Upper lobe of right lung (tissue), 1 donor: ENCODE measurements around the gene PARD3. TPM values are rescaled to one million over a fixed set of nuclear protein-coding genes. Genes with fewer than 3 reads are reported as not detected.
A peak's percentile ranks its signal among the peaks of the same experiment; 100 is the strongest.

ENCODE experiments used
- ATAC-seq: fragments of 200-7000 bp; cut with Tn5 transposase; one replicate; pipeline ENCODE4 v1.9.1; 2020; ENCODE audit warnings: mild to moderate bottlenecking, moderate library complexity
- DNase-seq: peaks from one replicate; pipeline ENCODE4 v3.0.0-alpha.2; 2020
- H3K27ac ChIP-seq: fragments of 200-600 bp; one replicate; pipeline ENCODE4 v1.8.0; 2022
- H3K27me3 ChIP-seq: fragments of 200-600 bp; one replicate; pipeline ENCODE4 v1.8.0; 2022; ENCODE audit warnings: mild to moderate bottlenecking
- H3K36me3 ChIP-seq: fragments of 200-600 bp; one replicate; pipeline ENCODE4 v1.8.0; 2022
- H3K4me1 ChIP-seq: fragments of 200-600 bp; one replicate; pipeline ENCODE4 v1.8.0; 2022
- H3K4me3 ChIP-seq: fragments of 200-600 bp; one replicate; pipeline ENCODE4 v1.8.0; 2022; ENCODE audit warnings: mild to moderate bottlenecking
- H3K9me3 ChIP-seq: fragments of 200-600 bp; one replicate; pipeline ENCODE4 v1.8.0; 2022
- intact Hi-C: fragments of 100-400 bp; cut with DNase I; formaldehyde crosslinking; loops from one replicate; pipeline ENCODE4 v1.11.0; 2022
- total RNA-seq: library from RNA; stranded (reverse); fragmentation: NEBNext Ultra II Directional; extraction: Animal tissue kit (Norgen Biotek cat#: 25700); gene quantifications from one replicate; pipeline ENCODE4 v1.2.1, GENCODE V29; 2021
- TF ChIP-seq, protein P1 (sequence below): fragments of 200-600 bp; IDR thresholded peaks from one replicate; pipeline ENCODE4 v1.8.0; 2022; ENCODE audit warnings: antibody characterized with exemption
- donor health status: DM: no; HTN: yes; CAD: no; lungs with severe emphysema.

PARD3 gene
- total RNA-seq, 1 donor from 2014 or later = 38.5 TPM

DNA sequence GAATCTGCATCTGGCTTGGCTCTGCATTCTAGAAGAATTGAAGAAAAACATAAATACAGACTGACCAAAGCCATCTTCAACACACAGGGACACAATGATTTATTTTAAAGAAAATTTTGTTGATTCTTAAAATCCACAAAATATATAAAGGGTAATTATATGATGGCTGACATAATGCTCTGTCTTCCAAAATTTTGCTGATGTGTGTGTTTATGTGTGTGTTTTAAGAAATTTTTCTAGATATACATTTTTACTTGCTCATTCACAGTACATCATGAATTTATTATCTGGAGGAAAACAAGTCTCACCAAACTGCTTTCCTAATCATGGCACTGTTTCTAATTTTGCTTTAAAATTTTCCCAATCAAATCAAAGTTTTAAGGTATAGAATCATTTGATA lies 442.6 kb downstream of the PARD3 start:
- no peaks in the 10 kb centered on the region for H3K4me1 ChIP-seq
- ATAC-seq = no peak
- no peaks in the 10 kb centered on the region for H3K9me3 ChIP-seq
- no peak overlapping the region for H3K27ac ChIP-seq
- no peaks in the 10 kb centered on the region for H3K27me3 ChIP-seq
- intact Hi-C loops = no loop called here
- DNase-seq = no peak
- TF ChIP-seq, protein P1, sequence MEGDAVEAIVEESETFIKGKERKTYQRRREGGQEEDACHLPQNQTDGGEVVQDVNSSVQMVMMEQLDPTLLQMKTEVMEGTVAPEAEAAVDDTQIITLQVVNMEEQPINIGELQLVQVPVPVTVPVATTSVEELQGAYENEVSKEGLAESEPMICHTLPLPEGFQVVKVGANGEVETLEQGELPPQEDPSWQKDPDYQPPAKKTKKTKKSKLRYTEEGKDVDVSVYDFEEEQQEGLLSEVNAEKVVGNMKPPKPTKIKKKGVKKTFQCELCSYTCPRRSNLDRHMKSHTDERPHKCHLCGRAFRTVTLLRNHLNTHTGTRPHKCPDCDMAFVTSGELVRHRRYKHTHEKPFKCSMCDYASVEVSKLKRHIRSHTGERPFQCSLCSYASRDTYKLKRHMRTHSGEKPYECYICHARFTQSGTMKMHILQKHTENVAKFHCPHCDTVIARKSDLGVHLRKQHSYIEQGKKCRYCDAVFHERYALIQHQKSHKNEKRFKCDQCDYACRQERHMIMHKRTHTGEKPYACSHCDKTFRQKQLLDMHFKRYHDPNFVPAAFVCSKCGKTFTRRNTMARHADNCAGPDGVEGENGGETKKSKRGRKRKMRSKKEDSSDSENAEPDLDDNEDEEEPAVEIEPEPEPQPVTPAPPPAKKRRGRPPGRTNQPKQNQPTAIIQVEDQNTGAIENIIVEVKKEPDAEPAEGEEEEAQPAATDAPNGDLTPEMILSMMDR = no peak
- H3K4me3 ChIP-seq = no peak overlapping the region
- H3K36me3 ChIP-seq = peaks cover 6% of the 10 kb centered on the region

DNA sequence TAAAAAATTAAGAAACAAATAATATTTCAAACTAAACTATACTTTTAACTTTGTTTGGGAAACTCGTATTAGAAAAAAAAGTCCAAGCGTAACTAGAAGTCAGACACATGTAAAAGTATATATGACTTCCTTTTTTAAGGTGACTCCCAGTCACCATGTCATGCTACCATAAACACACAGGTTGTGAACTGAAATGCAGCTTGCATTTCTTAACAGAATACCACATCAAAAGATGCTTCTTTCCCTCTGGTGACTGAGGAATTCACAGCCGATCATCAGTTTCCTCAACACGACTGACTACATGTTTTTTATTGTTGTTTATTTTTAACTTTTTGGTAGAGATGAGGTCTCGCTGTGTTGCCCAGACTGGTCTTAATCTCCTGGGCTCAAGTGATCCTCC lies 445.0 kb downstream of the PARD3 start:
- Histone ChIP-seq H3K36me3 (peaks cover 6% of the 10 kb centered on the region), H3K27ac (no peak overlapping the region), H3K4me1 (no peaks in the 10 kb centered on the region), H3K4me3 (no peak overlapping the region), H3K27me3 (no peaks in the 10 kb centered on the region), H3K9me3 (no peaks in the 10 kb centered on the region)
- no peak for ATAC-seq
- intact Hi-C loops = no loop called here
- TF ChIP-seq, protein P1 = no peak
- DNase-seq = no peak

DNA sequence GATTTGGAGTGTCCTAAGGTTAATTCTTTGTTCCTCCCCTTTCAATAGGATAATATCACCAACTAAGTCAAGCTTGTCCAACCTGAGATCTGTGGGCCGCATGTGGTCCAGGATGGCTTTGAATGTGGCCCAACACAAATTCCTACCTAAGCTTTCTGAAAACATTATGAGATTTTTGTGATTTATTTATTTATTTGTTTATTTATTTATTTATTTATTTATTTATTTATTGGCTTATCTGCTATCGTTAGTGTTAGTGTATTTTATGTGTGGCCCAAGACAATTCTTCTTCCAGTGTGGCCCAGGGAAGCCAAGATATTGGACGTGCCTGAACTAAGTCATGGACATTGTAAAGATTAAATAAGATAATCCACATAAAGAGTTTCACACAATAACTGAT lies 446.0 kb downstream of the PARD3 start:
- Histone ChIP-seq H3K9me3 (no peaks in the 10 kb centered on the region), H3K36me3 (peaks cover 1% of the 10 kb centered on the region), H3K4me1 (no peaks in the 10 kb centered on the region), H3K4me3 (no peak overlapping the region), H3K27ac (no peak overlapping the region), H3K27me3 (no peaks in the 10 kb centered on the region)
- ATAC-seq (no peak), DNase-seq (no peak)
- TF ChIP-seq, protein P1 = no peak
- intact Hi-C loops = no loop called here

DNA sequence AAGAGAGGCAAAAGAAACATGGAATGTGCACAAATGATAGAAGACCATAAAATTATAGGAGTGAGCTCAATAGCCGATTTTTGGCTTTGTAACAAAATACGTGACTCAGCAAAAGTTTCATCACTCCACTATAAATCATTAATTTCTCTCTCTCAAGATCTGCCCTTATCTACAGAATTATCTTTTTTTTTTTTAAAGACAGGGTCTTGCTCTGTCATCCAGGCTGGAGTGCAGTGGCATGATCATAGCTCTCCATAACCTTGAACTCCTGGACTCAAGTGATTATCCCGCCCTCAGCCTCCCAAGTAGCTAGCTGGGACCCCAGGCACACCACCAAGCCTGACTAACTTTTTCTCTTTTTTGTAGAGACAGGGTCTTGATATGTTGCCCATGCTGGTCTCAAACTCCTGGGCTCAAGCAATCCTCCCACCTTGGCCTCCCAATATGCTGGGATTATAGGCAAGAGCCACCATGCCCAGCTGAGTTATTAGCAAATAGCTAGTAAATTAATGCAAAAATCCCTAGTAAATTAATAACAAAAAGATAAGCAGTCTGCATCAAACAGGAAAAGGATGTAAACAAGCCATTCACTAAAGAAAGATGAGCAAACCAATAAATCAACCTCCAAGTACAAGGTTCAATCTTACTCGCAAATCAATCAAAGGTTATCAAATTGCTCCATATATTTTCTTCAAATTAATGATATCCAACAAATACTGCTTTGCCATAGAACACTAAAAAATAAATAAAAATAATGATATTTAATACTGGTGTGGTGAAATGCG lies 450.7 kb downstream of the PARD3 start:
- TF ChIP-seq, protein P1 = no peak
- no peak for ATAC-seq
- H3K4me3 ChIP-seq = no peak overlapping the region
- no peak for DNase-seq
- intact Hi-C loops = no loop called here
- H3K36me3 ChIP-seq = no peaks in the 10 kb centered on the region
- H3K4me1 ChIP-seq = no peaks in the 10 kb centered on the region
- H3K9me3 ChIP-seq = no peaks in the 10 kb centered on the region
- no peaks in the 10 kb centered on the region for H3K27me3 ChIP-seq
- no peak overlapping the region for H3K27ac ChIP-seq

DNA sequence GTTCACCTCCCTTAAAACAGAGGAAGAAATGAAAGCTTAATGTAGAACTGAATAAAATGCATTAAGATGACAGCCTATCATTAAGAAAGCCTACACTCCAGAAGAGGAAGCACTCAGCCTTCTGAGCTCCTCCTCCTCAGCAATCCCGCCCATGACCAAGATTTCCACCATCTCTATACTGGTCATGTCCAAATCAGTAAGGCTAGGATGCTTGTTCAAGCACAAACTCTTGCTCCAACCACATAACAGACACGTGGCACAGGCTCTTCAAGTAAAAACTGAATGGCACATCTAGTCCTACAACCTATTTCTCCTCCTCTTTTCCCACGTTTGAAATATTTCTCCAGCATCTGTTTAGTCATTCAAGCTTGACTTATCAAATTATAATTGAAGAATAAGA lies 454.1 kb downstream of the PARD3 start:
- H3K27ac ChIP-seq = no peak overlapping the region
- H3K36me3 ChIP-seq = peaks cover 5% of the 10 kb centered on the region
- DNase-seq (no peak), ATAC-seq (peak; percentile 51)
- H3K27me3 ChIP-seq = no peaks in the 10 kb centered on the region
- H3K4me1 ChIP-seq = no peaks in the 10 kb centered on the region
- no peaks in the 10 kb centered on the region for H3K9me3 ChIP-seq
- intact Hi-C loops = no loop called here
- TF ChIP-seq, protein P1 = no peak
- H3K4me3 ChIP-seq = no peak overlapping the region
